Measurements from ENCODE around the gene NUMB.
"Not testable (repeated sequence)": the region's sequence is repeated elsewhere in the genome, so short reads cannot be mapped to it uniquely, and the experiment has no call there.

NUMB gene

DNA sequence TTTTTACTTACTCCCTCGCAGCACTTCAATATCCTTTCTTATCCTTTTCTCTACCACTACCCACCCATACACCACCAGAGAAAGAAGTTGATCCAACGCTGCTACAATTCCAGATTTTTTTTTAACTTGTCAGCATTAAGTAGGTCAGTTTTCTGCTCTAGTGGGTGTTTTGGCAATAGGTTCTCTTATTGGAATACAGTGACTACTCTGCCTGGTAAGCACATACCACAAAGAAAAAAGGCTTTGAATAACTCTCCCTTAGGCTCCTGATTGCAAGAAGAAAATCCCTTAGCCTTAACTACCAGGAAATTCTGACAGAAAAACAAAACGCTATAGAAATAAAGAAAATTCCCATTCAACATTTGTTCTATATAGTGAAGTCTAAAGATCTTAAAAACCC is 72.0 kb downstream of the NUMB start:
- CTCF ChIA-PET: no interaction called here
- DNase-seq (ENCODE audit: low spot score): no peak
- TF ChIP-seq, protein P1, sequence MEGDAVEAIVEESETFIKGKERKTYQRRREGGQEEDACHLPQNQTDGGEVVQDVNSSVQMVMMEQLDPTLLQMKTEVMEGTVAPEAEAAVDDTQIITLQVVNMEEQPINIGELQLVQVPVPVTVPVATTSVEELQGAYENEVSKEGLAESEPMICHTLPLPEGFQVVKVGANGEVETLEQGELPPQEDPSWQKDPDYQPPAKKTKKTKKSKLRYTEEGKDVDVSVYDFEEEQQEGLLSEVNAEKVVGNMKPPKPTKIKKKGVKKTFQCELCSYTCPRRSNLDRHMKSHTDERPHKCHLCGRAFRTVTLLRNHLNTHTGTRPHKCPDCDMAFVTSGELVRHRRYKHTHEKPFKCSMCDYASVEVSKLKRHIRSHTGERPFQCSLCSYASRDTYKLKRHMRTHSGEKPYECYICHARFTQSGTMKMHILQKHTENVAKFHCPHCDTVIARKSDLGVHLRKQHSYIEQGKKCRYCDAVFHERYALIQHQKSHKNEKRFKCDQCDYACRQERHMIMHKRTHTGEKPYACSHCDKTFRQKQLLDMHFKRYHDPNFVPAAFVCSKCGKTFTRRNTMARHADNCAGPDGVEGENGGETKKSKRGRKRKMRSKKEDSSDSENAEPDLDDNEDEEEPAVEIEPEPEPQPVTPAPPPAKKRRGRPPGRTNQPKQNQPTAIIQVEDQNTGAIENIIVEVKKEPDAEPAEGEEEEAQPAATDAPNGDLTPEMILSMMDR (conservative IDR thresholded peaks at IDR 0.05; ENCODE audit: low read depth): no peak
- POLR2A ChIA-PET (ENCODE audit: low non-redundant PET): no interaction called here
- H3K27ac ChIP-seq: no peak overlapping the region

DNA sequence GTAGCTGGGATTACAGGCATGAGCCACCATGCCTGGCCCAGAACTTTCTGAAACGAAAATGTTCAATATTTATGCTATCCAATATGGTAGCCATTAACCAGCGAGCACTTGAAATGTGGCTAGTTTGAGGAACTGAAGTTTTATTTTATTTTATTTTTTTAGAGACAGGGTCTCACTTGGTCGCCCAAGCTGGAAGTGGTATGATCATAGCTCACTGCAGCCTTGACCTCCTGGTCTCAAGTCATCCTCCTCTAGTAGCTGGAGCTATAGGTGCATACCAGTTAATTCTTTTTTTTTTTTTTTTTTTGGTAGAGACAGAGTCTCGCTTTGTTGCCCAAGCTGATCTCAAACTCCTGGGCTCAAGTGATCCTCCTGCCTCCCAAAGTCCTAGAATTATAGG is 73.3 kb downstream of the NUMB start:
- CTCF ChIA-PET: interaction anchor here (0.7 kb wide), 2 partner anchors 9 to 204 kb away, joined by 3 read pairs; no protein-coding TSS in a partner anchor
- DNase-seq (ENCODE audit: low spot score); H3K27ac ChIP-seq; POLR2A ChIA-PET (ENCODE audit: low non-redundant PET): not testable (repeated sequence)

DNA sequence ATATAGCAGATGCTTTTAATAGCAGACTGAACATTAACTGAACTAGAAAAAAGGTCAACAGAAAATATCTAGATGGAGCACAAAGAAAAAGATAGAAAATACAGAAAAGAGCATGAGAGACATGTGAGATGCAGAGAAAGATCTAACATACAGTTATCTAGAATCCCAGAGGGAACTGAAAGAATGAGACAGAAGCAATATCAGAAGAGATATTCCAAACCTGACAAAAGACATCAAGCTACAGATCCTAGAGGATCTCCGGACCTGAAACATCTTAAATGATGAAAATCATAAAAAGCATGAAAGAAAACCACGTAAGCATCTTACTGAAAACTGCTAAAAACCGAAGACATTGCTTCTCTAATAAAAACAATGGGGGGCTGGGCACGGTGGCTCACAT is 75.0 kb downstream of the NUMB start:
- ChIA-PET POLR2A (ENCODE audit: low non-redundant PET) (no interaction called here), CTCF (interaction anchor here (0.6 kb wide), 1 partner anchor 56 kb away, joined by 3 read pairs; no protein-coding TSS in a partner anchor)
- DNase-seq (ENCODE audit: low spot score): no peak
- TF ChIP-seq, protein P1 (conservative IDR thresholded peaks at IDR 0.05; ENCODE audit: low read depth): no peak
- H3K27ac ChIP-seq: no peak overlapping the region

DNA sequence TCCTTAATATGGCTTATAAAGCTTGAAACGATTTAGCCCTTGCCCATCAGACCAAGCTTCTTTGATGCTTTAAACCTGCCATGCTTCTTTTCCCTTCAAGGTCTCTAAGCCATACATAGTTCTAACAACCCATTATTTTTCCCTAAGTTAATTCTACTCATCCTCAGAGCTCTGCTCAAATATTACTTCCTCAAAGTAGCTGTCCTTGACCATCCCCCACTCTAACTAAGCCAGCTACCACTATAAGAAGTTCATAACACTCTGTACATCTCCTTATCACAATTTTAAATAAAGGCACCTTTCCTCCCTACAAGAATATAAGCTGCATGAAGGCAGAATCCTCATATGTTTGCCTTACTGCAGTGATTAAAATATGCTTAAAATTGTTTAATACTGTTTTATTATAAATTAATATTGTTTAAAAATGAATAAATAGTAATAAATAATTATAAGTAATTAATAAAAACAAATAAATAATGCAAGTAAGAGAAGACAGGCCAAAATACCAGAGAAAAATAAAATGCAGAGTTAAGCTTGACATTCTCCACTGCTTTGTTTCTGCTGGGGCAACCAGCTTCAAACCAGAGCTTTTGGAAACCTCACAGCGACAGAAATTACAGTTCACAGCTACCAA is 76.8 kb downstream of the NUMB start:
- no peak overlapping the region for H3K27ac ChIP-seq
- ChIA-PET POLR2A (ENCODE audit: low non-redundant PET) (no interaction called here), CTCF (no interaction called here)
- TF ChIP-seq, protein P1 (conservative IDR thresholded peaks at IDR 0.05; ENCODE audit: low read depth): no peak
- no peak for DNase-seq (ENCODE audit: low spot score)

DNA sequence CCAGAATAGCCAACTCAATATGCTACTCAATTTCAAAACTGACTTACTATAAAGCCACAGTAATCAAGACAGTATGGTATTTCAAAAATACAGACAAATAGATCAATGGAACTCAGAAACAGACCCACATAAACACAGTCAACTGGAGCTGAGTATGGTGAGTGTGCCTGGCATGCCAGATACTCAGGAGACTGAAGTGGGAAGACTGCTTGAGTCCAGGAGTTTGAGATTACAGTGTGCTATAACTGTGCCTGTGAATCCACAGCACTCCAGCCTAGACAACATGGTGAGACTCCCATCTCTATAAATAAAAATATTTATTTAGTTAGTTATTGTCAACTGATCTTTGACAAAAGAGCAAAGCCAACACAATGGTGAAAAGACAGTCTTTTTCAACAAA is 81.8 kb downstream of the NUMB start:
- DNase-seq (ENCODE audit: low spot score): no peak
- H3K27ac ChIP-seq: no peak overlapping the region
- ChIA-PET CTCF (no interaction called here), POLR2A (ENCODE audit: low non-redundant PET) (no interaction called here)
- TF ChIP-seq, protein P1 (conservative IDR thresholded peaks at IDR 0.05; ENCODE audit: low read depth): no peak

DNA sequence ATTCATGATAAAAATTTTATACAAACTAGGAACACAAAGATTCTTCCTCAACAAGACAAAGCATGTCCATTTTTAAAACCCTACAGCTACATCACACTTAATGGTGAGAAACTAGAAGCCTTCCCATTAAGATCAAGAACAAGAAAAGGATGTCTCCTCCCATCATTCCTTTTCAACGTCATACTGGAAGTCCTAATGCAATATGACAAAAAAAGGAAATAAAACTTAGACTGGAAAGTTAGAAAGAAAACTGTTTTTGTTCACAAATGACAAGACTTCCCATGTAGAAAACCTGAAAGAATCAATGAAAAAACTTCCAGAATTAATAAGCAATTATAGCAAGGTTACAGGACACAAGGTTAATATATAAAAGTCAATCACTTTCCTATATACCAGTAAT is 82.5 kb downstream of the NUMB start:
- TF ChIP-seq, protein P1 (conservative IDR thresholded peaks at IDR 0.05; ENCODE audit: low read depth): no peak
- H3K27ac ChIP-seq: no peak overlapping the region
- POLR2A ChIA-PET (ENCODE audit: low non-redundant PET): no interaction called here
- CTCF ChIA-PET: no interaction called here
- no peak for DNase-seq (ENCODE audit: low spot score)

DNA sequence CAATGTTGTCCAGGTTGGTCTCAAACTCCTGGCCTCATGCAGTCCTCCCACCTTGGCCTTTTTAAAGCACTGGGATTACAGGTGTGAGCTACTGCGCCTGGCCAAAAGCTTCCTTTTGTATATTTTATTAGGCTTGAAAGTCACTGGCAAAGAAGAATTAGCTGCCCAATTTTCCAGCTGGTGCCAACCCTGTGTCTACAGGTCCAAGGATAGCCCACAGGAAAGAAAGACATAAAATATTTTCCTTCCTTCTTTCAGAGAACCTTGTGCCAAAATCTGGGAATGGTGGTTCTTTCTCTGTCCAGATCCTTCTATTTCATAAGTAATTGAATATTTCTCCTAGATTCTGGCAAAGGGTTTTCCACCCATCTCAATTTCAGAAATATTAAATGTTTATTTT is 84.1 kb downstream of the NUMB start:
- DNase-seq (ENCODE audit: low spot score): no peak
- ChIA-PET CTCF (no interaction called here), POLR2A (ENCODE audit: low non-redundant PET) (no interaction called here)
- TF ChIP-seq, protein P1 (conservative IDR thresholded peaks at IDR 0.05; ENCODE audit: low read depth): no peak
- H3K27ac ChIP-seq: no peak overlapping the region
